ENCODE data around the gene MAST4. TPM values are rescaled to one million over a fixed set of nuclear protein-coding genes. Genes with fewer than 3 reads are reported as not detected.
"Not testable (repeated sequence)": the region's sequence is repeated elsewhere in the genome, so short reads cannot be mapped to it uniquely, and the experiment has no call there.

Gene MAST4
- total and polyA plus RNA-seq, 2 donors from 2014 or later = 27.3 to 31.4 TPM

GRCh38 chr5:66821688-66822429 lies 225.7 kb downstream of the MAST4 start:
- H3K36me3 ChIP-seq (ENCODE audit: control insufficient read depth in 2 of 3, insufficient read depth in 3 of 3, low read length in 3 of 3) = no peaks in the 10 kb centered on the region
- intact Hi-C loops (cut with DNase I) = no loop called here

GRCh38 chr5:66822906-66823305 lies 226.7 kb downstream of the MAST4 start:
- H3K9ac ChIP-seq (ENCODE audit: low read length in 3 of 3); H3K27me3 ChIP-seq (ENCODE audit: control insufficient read depth, insufficient read depth, low read length); intact Hi-C loops (cut with DNase I); H3K27ac ChIP-seq (ENCODE audit: low read depth in 2 of 2, low read length in 2 of 2); DNase-seq; H3K4me1 ChIP-seq (ENCODE audit: control insufficient read depth in 2 of 3, insufficient read depth in 2 of 3, low read depth in 1 of 3, low read length in 3 of 3); H3K4me3 ChIP-seq (ENCODE audit: low read length in 3 of 3); FAIRE-seq; H3K36me3 ChIP-seq (ENCODE audit: control insufficient read depth in 2 of 3, insufficient read depth in 3 of 3, low read length in 3 of 3); H3K9me3 ChIP-seq (ENCODE audit: control insufficient read depth in 2 of 3, insufficient read depth in 1 of 3, low read length in 3 of 3): not testable (repeated sequence)

More at GRCh38 chr5:66821688-66822429, 225.7 kb downstream of the MAST4 start:
- H3K9me3 ChIP-seq (ENCODE audit: control insufficient read depth in 2 of 3, insufficient read depth in 1 of 3, low read length in 3 of 3) = no peaks in the 10 kb centered on the region
- DNase-seq (no peak), FAIRE-seq (no peak)
- no peaks in the 10 kb centered on the region for H3K27me3 ChIP-seq (ENCODE audit: control insufficient read depth, insufficient read depth, low read length)
- H3K4me3 ChIP-seq (ENCODE audit: low read length in 3 of 3) = no peak overlapping the region
- no peaks in the 10 kb centered on the region for H3K4me1 ChIP-seq (ENCODE audit: control insufficient read depth in 2 of 3, insufficient read depth in 2 of 3, low read depth in 1 of 3, low read length in 3 of 3)
- TF ChIP-seq CTCF (IDR thresholded peaks at IDR 0.05; ENCODE audit: borderline replicate concordance, extremely low read depth, insufficient read depth) = no peak
- H3K9ac ChIP-seq (ENCODE audit: low read length in 3 of 3) = no peak overlapping the region
- H3K27ac ChIP-seq (ENCODE audit: low read depth in 2 of 2, low read length in 2 of 2) = no peak overlapping the region

- Histone ChIP-seq H3K9me3 (ENCODE audit: control insufficient read depth in 2 of 3, insufficient read depth in 1 of 3, low read length in 3 of 3) (no peaks in the 10 kb centered on the region), H3K27me3 (ENCODE audit: control insufficient read depth, insufficient read depth, low read length) (no peaks in the 10 kb centered on the region), H3K9ac (ENCODE audit: low read length in 3 of 3) (no peak overlapping the region), H3K4me3 (ENCODE audit: low read length in 3 of 3) (no peak overlapping the region), H3K4me1 (ENCODE audit: control insufficient read depth in 2 of 3, insufficient read depth in 2 of 3, low read depth in 1 of 3, low read length in 3 of 3) (peaks cover 0 to 3% (median 0%) of the 10 kb centered on the region in 3 donors), H3K27ac (ENCODE audit: low read depth in 2 of 2, low read length in 2 of 2) (no peak overlapping the region), H3K36me3 (ENCODE audit: control insufficient read depth in 2 of 3, insufficient read depth in 3 of 3, low read length in 3 of 3) (no peaks in the 10 kb centered on the region)
- FAIRE-seq = no peak
- TF ChIP-seq CTCF (IDR thresholded peaks at IDR 0.05; ENCODE audit: borderline replicate concordance, extremely low read depth, insufficient read depth) = no peak
- no peak for DNase-seq
- intact Hi-C loops (cut with DNase I) = no loop called here
Observed at GRCh38 chr5:66824476-66824875, 228.3 kb downstream of the MAST4 start.

- Histone ChIP-seq H3K27me3 (ENCODE audit: control insufficient read depth, insufficient read depth, low read length) (no peaks in the 10 kb centered on the region), H3K36me3 (ENCODE audit: control insufficient read depth in 2 of 3, insufficient read depth in 3 of 3, low read length in 3 of 3) (no peaks in the 10 kb centered on the region), H3K9ac (ENCODE audit: low read length in 3 of 3) (no peak overlapping the region), H3K4me3 (ENCODE audit: low read length in 3 of 3) (no peak overlapping the region), H3K9me3 (ENCODE audit: control insufficient read depth in 2 of 3, insufficient read depth in 1 of 3, low read length in 3 of 3) (no peaks in the 10 kb centered on the region), H3K4me1 (ENCODE audit: control insufficient read depth in 2 of 3, insufficient read depth in 2 of 3, low read depth in 1 of 3, low read length in 3 of 3) (peaks cover 0 to 3% (median 0%) of the 10 kb centered on the region in 3 donors), H3K27ac (ENCODE audit: low read depth in 2 of 2, low read length in 2 of 2) (no peak overlapping the region)
- no peak for DNase-seq
- intact Hi-C loops (cut with DNase I) = no loop called here
- no peak for FAIRE-seq
- TF ChIP-seq CTCF (IDR thresholded peaks at IDR 0.05; ENCODE audit: borderline replicate concordance, extremely low read depth, insufficient read depth) = no peak
Observed at GRCh38 chr5:66826263-66826662, 230.1 kb downstream of the MAST4 start.
